Epithelial cell of proximal tubule (primary cell): ENCODE data around the gene CLDN11. TPM values are rescaled to one million over a fixed set of nuclear protein-coding genes. Genes with fewer than 3 reads are reported as not detected.

ENCODE experiments used
- DNase-seq: peaks from one replicate; pipeline ENCODE4 v3.0.0-alpha.2; 2011; ENCODE audit warnings: low read depth
- H3K4me3 ChIP-seq: 2 replicates; pipeline ENCODE4 v1.5.1; 2011; ENCODE audit warnings: low read depth, mild to moderate bottlenecking, low read length
- total RNA-seq: library from RNA; depleted of rRNA; stranded (reverse); fragments of >200 nt; gene quantifications from 2 replicates; pipeline ENCODE4 v1.2.3, GENCODE V29; 2015
- TF ChIP-seq, protein P1 (sequence below): conservative IDR thresholded peaks from 2 replicates; pipeline ENCODE4 v1.5.1; 2012; ENCODE audit warnings: low read depth, mild to moderate bottlenecking, low read length

CLDN11 gene
- total RNA-seq, 1 donor from 2014 or later, result 33.7 TPM

DNA sequence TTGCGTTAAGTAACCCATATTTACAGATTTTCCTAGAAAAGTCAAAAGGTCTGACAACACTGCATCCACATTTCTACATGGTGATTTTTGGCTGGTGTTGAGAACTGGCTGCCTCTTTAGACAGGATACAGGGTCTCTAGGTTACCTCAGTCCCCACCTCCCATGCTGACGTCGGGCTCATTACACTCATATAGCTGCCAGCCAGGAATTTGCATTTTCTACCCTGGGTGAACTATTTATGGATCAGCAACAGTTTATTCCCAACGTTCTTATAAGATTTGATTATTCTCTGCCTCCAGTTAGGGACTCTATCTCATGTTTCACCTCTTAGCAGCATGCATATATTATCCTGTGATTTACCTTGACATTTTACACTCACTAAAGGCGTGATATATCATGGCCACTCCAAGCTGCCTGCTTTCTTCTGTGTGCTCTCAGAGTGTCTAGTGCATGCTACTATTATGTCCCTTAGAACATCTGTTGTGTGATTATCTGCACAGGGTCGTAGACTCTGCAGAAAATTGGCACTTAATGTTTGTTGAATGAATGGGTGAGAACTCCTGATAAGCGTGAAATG, 49.0 kb downstream of the CLDN11 start:
- H3K4me3 ChIP-seq, result no peak overlapping the region
- DNase-seq, result no peak
- TF ChIP-seq, protein P1, sequence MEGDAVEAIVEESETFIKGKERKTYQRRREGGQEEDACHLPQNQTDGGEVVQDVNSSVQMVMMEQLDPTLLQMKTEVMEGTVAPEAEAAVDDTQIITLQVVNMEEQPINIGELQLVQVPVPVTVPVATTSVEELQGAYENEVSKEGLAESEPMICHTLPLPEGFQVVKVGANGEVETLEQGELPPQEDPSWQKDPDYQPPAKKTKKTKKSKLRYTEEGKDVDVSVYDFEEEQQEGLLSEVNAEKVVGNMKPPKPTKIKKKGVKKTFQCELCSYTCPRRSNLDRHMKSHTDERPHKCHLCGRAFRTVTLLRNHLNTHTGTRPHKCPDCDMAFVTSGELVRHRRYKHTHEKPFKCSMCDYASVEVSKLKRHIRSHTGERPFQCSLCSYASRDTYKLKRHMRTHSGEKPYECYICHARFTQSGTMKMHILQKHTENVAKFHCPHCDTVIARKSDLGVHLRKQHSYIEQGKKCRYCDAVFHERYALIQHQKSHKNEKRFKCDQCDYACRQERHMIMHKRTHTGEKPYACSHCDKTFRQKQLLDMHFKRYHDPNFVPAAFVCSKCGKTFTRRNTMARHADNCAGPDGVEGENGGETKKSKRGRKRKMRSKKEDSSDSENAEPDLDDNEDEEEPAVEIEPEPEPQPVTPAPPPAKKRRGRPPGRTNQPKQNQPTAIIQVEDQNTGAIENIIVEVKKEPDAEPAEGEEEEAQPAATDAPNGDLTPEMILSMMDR, result no peak

DNA sequence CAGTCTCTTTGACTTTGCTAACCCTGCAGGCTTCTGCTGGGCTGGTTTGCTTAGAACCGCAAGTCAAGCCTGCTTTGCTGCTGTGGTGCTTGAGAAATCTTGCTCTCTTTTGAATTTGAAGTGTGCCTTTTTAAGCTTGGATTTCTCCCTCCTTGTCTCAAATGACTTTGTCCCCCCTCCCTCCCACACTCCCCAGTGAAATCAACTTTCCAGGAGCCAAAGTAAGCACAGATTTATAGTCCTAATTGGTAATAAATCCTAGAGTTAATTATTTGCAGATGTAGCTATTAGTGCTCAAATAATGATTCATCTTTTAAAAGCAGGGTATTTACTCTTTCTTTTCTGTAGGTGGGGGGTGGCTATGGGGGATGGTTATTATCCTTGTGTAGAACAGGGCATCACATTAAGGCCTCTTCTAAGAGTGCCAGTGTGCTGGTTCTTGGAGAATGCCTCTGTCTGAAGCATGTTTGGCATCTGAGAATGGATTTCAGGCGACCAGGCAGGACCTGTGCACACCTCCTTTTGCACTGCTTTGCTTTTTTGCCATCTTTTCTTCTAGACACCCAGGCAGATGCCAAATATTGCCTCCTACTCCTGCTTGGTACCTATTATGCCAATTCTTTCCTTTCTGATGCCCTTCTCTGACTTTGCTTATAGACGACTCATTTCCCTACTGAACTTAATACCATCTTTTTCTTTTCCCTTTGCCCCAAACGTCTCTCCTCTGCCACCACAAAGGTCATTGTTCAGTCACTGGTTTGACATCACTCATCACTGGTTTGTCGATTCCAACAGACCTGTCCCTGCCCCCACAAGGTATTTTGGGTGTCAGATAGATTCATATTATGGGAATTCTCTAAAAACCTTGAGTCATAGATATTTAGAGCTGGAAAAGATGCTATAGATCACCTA, 50.7 kb downstream of the CLDN11 start:
- TF ChIP-seq, protein P1, result no peak
- no peak overlapping the region for H3K4me3 ChIP-seq
- no peak for DNase-seq

DNA sequence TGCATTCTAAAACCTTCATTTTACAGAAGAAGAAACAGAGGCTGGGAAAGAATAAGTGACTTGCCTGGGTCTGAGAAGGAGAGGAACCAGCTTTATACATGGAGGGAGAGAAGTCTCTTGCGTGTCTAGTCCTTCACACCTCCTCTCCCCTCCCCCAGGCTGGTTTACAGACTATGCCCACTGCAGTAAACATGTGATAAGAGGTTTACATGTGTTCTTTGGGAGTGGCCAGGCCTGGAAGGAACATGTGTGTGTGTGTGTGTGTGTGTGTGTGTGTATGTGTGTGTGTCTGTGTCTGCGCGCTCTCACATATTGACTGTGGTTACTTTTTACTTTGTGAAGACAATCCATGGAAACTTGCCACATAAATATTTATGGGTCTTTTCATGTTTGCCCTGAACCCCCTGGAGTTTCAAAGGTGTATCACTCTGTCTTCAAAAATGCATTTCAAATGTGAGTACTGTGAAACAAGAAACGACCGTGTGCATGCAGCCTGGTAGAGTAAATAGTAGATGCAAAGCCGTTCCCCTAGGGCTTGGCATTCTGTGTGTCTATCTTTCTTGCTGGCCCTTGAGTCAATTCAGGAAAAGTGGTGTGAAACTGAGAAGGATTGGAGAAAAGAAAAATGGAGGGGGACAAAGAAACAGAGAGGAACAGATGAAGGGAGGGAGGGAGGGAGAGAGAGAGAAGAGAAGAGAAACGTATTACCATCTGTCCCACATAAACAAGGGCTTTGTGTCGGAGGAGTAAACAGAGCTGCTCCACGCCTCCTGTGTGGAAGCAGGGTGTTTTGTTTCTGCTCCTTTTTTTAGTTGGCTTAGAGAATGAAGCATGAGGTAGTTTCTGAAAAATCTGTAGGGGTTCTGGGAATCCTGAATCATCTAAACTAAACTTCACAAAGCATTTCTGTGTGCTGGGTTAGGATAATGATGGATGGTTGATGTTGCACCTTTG, 51.7 kb downstream of the CLDN11 start:
- TF ChIP-seq, protein P1, result no peak
- no peak overlapping the region for H3K4me3 ChIP-seq
- DNase-seq, result no peak

DNA sequence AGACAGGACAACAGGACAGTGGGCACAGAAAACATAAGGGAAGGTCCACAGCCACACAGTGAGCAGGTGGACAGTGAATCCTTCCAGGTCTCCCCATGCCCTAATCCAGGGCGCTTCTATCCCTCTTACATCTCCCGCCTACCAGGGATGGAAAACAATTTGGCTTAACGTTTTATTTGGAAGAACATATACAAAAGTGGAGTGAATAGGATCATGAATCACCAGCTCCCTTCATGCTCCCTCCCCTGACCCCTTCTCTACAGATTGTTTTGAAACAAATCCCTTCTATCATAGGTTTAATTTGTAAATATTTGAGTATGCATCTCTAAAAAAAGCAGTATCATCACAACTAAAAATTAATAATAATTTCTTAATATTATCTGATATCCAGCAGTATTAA, 52.5 kb downstream of the CLDN11 start:
- H3K4me3 ChIP-seq, result no peak overlapping the region
- DNase-seq, result no peak
- TF ChIP-seq, protein P1, result no peak

DNA sequence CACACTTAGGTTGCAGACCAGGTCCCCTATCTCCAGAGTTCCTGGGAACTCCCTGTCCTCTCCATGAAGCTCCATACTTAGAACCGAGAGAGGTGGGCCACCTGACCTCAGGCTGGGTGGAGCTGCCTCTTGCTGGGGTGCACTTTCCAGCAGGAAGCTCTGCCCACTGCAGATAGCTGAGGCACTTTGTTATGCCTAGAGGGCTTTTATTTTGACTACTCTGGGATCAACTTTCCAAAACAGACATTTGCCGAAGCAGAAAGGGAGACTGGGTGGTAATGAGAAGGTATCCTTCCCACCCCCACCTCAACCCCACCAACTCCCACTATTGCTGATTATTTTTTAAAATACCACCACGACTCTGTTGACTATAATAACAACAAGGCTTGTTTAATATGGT, 54.7 kb downstream of the CLDN11 start:
- TF ChIP-seq, protein P1, result no peak
- H3K4me3 ChIP-seq, result no peak overlapping the region
- no peak for DNase-seq

DNA sequence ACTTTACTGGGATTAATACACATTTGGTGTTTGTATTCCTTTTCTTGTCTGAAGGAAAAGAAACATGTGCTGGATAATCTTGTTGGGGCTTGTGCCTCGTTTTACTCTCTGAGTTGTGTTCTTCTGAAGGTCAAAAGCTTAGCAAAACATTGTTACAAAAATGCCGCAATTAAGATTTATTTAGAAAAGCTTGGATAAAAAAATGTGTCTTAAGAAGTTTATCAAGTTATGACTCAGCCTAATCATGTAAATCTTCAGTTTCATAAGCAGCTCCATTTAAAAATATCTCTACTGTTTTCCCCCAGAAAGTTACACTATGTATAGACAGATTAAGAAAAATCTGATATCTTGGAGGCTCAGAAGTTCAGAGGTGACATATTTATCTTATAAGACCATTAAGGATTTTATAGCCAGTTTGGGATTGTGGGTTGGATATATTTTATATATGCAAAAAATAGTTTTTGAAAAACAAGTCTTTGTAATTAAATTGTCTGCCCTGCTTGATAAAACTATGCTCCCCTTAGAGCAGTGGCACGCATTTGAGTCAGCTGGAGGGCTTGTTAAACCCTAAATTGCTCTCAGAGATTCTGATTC, 56.5 kb downstream of the CLDN11 start:
- no peak overlapping the region for H3K4me3 ChIP-seq
- no peak for DNase-seq
- TF ChIP-seq, protein P1, result no peak
